Nucleus accumbens (tissue), 56 donors: ENCODE measurements around the gene LY6G6F.

Experiments used
- DNase-seq, 56 donors: peaks; one replicate each; lab custom pipeline; 2025; lab: John Stamatoyannopoulos, UW

LY6G6F gene

DNA sequence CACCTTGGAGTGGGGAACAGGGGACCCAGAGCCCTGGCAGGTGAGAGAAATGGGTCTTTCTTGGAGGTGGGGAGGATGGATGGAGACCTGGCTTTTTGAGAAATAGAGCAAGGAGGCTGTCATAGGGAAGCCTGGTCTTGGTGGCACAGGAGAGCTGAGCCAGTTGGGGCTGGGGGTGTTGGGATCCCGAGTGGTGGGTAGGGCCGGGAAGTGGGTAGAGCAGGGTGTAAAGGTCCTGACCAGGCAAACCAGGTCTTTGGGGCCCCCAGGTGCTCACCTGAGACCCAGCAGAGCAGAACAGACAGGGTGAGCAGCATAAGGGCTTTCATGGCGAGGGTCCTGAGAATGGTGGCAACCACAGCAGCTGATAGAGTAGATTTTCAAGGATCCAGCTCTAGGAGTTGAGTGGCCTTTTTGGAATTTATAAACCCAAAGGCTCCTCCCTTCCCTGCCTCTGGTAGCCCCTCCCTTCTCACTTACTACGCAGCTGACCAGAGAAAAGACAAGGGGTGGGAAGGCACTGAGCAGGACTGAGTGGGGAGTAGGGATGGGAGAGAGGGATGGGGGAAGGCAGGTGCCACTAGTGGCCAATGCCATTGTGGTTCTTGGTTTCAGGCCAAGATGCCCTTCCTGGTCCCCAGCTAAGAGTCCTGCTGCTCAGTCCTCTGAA is 14.8 kb downstream of the LY6G6F start, which contains the start of gene LY6G6C:
TSS of gene LY6G6C (minus strand) at position 396 of the 670 bp plus-strand sequence. CDS start at position 329, 67 bp downstream.
- DNase-seq, result no peak

DNA sequence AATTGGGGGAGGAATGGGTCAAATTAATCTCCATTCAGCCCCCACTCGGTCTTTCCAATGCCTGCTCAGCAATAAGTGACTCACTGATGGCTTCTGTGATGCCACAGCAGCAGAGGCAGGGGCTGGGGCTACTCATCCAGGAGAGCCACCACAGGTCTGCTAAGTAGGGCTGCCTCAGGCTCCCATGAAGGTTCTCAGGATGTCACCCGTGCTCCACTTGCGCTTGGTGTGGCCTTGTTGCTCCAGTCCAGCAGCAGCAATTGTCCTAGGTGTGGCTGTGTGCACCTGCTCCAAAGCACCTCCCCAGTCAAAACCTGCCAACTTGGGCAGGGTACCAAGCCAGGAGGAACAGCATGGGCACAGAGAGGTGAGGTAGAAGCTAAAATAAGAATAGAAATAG is 15.5 kb downstream of the LY6G6F start:
- no peak for DNase-seq

DNA sequence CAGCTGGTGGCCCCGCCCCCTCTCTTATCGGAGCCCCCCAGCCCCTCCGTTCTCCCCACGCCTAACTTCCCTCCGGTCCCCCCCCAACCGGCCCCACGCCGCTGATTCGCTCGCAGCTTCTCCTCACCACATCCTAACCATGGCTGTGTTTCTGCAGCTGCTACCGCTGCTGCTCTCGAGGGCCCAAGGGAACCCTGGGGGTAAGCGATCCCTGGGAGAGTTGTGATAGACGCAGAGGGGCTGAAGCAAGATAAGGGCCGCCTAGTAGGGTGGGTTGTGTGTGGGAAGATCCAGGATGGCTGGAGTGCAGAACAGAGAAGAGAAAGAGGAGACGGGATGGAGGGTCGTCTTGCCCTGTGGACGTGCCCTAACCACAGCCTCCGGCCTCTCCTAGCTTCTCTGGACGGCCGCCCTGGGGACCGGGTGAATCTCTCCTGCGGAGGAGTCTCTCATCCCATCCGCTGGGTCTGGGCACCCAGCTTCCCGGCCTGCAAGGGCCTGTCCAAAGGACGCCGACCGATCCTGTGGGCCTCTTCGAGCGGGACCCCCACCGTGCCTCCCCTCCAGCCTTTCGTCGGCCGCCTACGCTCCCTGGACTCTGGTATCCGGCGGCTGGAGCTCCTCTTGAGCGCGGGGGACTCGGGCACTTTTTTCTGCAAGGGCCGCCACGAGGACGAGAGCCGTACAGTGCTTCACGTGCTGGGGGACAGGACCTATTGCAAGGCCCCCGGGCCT is 16.7 kb downstream of the LY6G6F start, which contains the start of gene MPIG6B:
TSS of gene MPIG6B (plus strand) at position 129 of the 735 bp plus-strand sequence. CDS start at position 140, 11 bp downstream.
- no peak for DNase-seq

DNA sequence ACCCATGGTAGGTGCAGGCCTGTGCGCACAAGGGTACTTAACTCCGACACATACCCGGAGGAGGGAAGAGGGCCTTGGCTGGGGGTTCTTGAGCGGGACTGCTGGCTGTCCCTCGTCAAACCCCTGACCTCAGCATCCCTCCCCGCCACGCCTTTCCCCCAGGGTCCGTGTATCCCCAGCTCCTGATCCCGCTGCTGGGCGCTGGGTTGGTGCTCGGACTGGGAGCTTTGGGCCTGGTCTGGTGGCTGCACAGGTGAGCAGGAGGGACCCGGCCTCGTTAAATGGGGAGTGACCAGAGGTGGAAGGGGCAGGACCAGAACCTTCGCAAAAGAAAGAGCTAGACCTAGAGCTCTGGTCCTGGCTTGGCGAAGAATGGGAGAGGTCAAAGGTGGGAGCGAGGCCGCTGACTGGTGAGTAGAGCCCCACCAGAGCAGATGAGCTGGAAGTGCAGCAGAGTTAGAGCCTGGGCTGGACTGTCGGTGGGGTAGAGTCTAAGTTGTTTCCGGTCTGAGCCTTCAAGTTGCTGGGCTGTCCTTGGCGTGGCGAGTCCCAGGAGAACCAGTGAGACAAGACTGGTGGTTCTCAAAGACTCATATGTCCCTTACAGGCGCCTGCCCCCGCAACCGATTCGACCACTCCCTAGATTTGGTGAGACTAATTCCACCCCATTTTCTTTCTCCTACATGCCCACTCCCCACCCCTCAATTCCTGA is 17.5 kb downstream of the LY6G6F start:
- DNase-seq, result no peak

DNA sequence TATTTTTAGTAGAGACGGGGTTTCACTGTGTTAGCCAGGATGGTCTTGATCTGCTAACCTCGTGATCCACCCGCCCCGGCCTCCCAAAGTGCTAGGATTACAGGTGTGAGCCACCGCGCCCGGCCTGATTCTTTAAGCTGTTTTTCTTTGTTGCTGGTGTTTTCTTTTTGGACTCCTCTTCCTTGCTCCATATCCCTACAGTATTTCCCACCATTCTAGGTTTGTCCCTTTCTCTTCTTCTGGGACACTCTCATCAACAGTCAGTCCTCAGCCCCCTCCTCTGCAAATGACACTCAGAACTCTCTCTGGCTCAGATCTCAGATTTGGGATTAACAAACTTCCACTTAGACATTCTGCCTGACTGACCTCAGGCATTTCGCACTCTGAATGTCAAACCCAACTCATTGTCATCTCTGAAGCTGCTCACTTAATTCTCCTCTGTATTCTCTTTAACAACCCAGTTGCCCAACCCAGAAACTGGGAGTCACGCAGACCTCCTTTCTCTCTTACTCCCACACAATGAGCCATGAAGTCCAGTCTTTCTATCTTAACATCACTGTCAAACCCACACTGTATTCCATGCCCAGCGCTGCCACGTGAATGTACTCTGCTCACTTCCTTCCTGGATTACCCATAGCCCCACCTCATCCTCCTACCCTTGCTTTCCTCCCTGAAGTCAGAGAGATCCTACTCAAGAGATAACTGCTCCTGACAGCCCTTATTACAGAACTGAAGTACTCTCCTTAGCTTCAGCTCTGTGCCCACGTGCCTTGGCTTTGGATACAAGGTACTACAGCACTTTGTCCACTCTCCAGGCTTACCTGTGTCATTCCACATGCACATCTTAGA is 19.1 kb downstream of the LY6G6F start:
- peak in 1 of 56 donors; percentile 2 for DNase-seq

DNA sequence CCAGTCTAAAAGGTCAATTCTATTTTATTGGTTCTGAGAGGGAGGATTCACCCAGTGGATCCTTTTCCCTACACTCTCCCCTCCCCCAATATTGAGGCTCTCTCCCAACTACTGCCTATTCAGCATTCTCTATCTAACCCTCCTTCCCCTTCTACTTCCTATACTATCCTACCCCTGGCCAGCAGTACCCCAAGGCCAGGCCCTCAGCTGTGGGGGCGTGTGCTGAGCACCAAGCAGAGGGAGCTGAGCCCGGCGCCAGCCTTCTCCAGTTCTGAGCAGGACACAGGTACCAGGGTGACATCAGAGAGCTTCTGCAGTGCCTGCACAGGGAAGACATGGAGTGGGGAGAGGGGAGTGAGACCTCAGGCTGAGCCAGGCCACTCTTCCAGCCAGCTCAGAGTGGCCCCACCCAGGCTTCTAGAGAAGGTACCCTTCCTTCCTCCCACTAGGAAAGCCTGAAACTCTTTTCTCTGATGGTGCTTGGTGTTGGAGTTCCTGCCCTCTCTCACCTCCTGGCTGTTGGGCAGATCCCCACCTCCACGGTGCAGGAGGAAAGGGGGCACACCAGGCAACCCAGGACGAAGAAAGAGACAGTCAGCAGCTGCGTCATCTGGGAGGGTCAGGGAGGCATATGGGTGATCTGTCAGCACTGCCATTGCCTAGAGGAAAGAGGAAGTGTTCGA is 20.5 kb downstream of the LY6G6F start:
- peak in 2 of 56 donors; percentile 9 to 11 for DNase-seq

DNA sequence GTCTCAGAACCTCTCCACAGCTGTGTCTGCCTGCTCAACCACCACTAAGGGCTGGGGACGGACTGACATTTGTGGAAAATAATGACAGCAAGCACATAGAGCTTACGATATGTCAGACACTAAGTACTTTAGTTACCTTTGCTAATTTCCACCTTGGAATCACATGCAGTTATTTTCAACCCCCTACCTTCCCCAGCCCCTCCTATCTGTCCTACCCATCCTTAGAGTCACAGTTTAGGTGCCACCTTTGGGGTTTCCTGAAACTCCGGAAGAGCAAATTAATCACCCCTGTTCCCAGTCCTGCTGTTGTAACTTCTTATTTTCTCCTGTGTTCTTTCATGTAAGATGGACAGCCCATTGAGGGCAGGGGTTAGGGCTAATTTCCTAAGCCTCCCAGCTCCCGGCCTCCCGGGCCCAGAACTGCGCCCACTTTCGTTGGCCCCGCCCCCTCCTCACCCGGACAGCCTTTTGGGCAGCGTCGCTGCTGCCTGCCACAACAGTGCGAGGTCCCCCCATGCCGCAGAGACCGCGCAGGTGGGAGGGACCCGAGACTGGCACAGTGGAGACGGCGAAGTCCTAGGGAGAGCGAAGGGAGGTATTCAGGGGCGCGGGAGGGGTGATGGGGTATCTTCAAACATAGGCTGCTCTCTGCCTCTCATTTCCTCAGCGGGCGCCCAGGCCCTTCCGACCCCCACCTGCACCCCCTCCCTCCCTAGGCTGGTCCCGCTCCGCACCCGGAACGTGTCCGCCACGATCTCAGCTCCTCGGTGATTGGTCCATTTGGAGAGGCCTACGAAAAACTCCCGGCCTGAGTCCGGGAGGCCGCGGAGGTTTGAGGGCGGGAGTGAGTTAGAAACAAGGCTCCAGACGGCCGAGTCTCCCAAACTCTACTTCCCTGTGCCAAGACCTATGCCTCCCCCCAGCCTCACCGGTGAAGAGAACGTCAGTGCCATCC is 21.3 kb downstream of the LY6G6F start:
- no peak for DNase-seq

DNA sequence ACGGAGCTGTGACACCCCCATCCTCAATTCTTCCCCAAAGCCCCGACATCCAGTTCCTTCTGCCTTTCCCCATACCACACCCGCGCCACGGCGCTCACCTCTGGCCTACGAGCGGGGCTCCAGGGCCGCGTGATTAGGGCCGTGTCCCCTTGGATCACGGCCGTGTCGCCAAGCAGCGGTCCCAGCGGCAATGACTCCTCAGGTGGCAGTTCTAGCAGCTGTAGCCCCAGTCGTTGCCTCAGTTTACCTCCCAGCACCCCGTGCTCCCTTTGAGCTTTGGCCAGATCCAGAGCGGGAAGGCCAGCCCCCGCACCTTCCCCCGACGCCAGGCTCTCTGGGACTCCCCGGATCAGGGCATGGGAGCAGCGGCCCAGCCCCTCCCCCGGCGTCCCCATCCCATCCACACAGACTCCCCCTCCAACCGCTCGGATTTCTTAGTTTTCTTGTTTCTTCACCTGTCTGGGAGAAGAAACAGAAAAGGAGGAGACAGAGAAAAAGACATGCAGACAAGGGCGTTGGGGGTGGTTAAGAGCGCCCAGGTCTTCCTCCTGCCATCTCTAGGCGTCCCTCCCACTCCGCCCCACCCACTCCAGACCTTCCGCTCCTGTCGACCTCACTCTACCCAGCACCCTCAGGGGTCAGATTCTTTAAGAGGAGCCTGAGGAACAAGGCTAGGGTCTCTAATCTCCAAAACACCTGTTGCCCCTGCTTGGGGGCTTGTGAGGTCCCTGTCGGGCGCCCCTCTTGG is 22.3 kb downstream of the LY6G6F start, which contains the start of gene DDAH2:
TSS of gene DDAH2 (minus strand) at position 533 of the 748 bp plus-strand sequence. CDS start at position 395, 138 bp downstream.
- DNase-seq, result peak in 1 of 56 donors; percentile 32

DNA sequence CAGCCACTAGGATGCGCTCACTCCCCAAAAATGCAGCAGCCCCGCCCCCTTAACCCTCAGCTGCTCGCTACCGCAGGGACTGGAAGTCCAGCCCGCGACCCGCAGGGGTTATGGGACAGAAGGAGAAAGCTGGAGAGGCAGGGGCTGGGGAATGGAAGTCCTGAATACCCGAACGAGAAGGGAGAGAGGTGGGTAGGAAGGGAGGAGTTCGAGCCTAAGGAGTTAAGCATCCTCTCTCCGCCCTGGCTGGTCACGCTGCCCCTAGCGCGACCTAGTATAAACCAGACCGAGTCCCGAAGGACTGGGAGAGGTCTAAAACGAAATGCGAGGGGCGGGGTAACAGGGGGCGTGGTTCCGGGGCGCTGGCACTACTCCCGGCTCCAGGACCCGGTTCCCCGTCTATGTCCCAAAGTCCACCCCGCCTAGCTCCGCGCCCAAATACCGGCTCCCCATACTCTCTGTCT is 22.9 kb downstream of the LY6G6F start:
- peak in 54 of 56 donors; percentile 40 to 89 (median 70) for DNase-seq

DNA sequence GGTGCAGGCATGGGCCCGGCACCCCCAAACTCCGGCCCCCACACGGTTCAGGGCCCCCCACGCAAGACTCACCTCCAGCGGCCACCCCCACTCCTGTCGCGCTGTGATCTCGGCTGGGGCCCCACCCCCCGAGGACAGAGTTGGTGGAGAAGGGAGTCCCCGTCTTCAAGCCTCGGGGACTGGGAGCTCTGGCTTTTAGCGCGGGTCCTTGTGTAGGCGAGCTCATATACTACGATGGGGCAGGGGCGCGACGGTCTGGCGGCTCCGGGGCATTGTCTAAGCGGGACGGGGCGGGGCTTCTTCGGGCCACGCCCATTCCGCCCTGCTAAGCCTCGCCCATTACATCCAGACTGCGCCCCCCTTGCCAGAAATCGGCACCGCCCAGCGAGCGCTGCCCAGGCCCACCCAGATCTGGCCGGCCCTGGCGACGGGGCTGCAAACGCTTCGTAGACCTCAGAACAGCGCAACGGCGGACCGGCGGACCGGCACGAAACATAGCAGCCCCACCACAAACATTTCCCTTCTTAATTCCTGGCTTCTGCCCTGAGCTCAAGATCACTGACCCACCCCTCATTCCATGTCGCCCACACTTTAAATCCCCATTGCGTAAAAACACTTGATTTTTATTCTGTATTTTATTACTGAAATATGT is 23.4 kb downstream of the LY6G6F start:
- DNase-seq, result peak in 47 of 56 donors; percentile 20 to 83 (median 61)

DNA sequence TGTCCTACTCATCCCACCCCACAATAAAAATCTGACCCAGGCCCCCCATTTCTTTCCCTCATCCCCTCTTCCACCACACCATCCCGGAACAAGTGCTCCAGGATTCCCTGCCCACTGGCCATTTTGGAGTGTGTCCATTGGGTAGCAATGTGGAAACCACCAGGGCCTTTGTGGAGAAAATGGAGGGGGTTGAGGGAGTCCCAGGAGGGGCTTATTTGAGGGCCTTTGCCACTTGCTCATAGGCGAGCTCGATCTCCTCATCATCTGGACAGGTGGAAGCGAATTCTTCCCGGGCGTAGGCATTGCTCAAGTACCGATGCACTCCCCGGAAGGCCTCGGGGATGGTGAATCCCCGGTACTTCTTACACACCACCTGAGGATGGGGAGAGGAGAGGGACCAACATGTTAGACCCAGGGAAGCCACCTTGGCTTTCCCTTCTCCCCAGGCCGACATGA is 24.0 kb downstream of the LY6G6F start:
- DNase-seq, result no peak

DNA sequence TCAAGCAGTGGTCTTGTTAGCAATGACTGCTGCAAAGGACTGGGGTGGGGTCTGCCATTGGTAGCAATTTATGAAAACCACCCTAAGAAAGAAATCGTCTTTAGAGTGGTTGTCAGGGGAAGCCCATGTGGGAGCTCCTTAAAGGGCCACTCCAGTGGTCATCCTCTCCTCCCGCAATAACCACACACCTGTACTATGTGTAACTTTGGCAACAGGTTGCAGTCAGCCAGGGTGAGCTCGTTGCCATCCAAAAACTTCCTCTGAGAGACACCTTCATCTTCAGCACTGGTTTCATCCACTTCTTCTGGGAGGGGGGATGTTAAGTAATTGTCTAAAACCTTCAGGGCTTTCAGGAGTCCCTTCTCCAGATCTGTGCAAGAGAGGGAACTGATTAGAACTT is 25.4 kb downstream of the LY6G6F start:
- DNase-seq, result no peak

DNA sequence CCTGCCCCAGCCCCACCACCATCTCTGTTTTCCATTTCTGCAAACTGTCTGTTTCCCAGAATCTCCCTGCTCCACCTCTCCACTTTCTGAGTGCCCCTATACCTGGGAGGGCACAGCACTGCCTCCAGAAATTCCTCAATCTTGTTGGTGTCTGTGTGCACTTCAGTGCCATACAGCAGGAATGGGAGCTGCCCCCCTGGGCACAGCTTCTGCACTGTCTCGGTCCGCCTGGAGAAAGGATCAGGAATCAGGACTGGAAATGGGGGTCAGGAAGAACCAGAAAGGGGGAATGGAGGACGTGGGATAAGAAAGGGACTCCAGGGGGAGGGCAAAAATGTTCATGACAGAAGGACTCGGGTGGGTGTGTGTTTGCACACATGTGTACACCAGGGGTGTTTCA is 27.1 kb downstream of the LY6G6F start:
- DNase-seq, result no peak

DNA sequence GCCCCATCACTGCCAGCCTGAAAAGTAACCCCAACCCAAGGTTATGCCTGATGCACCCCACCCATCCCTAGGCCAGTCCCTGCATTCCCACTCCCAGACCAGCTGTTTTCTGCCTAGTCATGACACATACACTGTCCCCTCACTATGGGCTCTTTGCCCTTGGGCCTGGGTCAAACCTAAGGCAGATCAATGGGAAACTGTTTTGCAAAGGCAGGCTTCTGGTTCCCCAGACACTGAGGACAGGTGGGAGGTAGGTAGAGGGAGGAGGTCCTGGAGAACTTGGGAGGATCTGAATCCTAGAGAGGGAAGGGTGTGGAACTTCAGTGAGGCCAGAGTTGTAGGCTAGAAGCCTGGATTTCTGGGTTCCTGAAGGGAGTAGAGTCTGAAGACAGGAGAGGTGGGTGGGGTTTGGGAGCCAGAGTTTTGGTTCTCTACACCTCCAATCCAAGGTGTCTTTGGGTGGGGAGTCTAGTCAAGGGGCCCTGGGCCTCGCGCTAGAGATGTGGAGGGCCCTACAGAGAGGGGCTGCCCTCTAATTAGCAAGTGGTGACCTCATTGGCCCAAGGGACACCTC is 27.7 kb downstream of the LY6G6F start:
- DNase-seq, result no peak

DNA sequence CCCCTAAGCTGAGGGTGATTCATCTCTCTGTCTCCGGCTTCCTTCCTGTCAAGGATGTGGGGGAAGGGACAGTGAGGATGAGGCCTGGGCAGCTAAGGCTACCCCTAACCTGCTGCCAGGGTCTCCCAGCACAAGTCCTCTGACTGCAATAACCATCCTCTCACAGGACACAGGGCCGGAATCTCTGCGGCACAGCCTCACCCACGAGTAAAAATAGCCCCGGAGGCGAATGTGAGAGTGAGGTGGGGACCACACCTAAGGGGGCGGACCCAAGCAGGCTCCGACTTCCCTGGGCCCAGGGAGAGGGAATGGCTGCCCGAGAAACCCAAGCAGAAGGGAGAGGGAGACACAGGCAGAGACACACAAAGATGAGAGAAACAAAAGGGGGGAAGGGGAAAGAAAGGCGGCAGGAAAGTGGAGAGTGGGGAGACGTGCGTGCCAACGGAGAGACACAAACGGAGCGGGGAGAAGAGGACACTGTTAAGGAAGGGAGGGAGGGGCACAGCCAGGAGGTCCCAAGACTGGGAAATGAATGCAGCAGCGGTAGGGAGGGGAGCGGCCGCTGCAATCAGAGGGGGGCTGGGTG is 28.2 kb downstream of the LY6G6F start:
- peak in 4 of 56 donors; percentile 7 to 12 (median 8) for DNase-seq
